ENCODE data around the gene AGK.
"Not testable (repeated sequence)": the region's sequence is repeated elsewhere in the genome, so short reads cannot be mapped to it uniquely, and the experiment has no call there.

Gene AGK

GRCh38 chr7:141587304-141587703 is 36.1 kb downstream of the AGK start:
- DNase-seq, result no peak

- DNase-seq, result no peak
Measured at GRCh38 chr7:141588912-141589311, 37.7 kb downstream of the AGK start.

- no peak for DNase-seq
Measured at GRCh38 chr7:141590071-141590470, 38.9 kb downstream of the AGK start.

GRCh38 chr7:141590666-141591065 is 39.5 kb downstream of the AGK start:
- DNase-seq, result no peak

GRCh38 chr7:141593134-141593533 is 41.9 kb downstream of the AGK start:
- DNase-seq, result no peak

- DNase-seq, result no peak
Measured at GRCh38 chr7:141597966-141598365, 46.8 kb downstream of the AGK start.

GRCh38 chr7:141598408-141598807 is 47.2 kb downstream of the AGK start:
- DNase-seq, result no peak

- no peak for DNase-seq
Measured at GRCh38 chr7:141600168-141601006, 49.2 kb downstream of the AGK start.

- no peak for DNase-seq
Measured at GRCh38 chr7:141609576-141609975, 58.4 kb downstream of the AGK start.

GRCh38 chr7:141610671-141611070 is 59.5 kb downstream of the AGK start:
- DNase-seq, result no peak

- DNase-seq, result no peak
Measured at GRCh38 chr7:141612861-141613260, 61.7 kb downstream of the AGK start.

GRCh38 chr7:141617280-141617679 is 66.1 kb downstream of the AGK start:
- DNase-seq, result no peak

- DNase-seq, result no peak
Measured at GRCh38 chr7:141619745-141620144, 68.5 kb downstream of the AGK start.

- DNase-seq, result no peak
Measured at GRCh38 chr7:141624763-141625162, 73.6 kb downstream of the AGK start.

- DNase-seq, result no peak
Measured at GRCh38 chr7:141630621-141631020, 79.4 kb downstream of the AGK start.

GRCh38 chr7:141631525-141631924 is 80.3 kb downstream of the AGK start:
- no peak for DNase-seq

GRCh38 chr7:141634065-141634464 is 82.9 kb downstream of the AGK start:
- DNase-seq, result no peak

- DNase-seq, result no peak
Measured at GRCh38 chr7:141636053-141636452, 84.8 kb downstream of the AGK start.

GRCh38 chr7:141640239-141640840 is 89.1 kb downstream of the AGK start:
- DNase-seq, result no peak

GRCh38 chr7:141641876-141642275 is 90.7 kb downstream of the AGK start:
- no peak for DNase-seq

- DNase-seq, result no peak
Measured at GRCh38 chr7:141645188-141645587, 94.0 kb downstream of the AGK start.

- no peak for DNase-seq
Measured at GRCh38 chr7:141646826-141647480, 95.7 kb downstream of the AGK start.

- DNase-seq, result not testable (repeated sequence)
Measured at GRCh38 chr7:141647701-141648100, 96.5 kb downstream of the AGK start.

Data from activated naive CD4-positive, alpha-beta T cell treated with anti-CD3 and anti-CD28 coated beads, Interleukin-2, amount 50 U/mL, for 16 hours (primary cell).